ENCODE results near the gene SPTLC3.

The SPTLC3 gene

GRCh38 chr20:13140775-13141174 is 132.0 kb downstream of the SPTLC3 start:
- no peak for TF ChIP-seq CTCF (IDR thresholded peaks at IDR 0.05; ENCODE audit: low read depth, low read length, missing control alignments)
- H3K4me3 ChIP-seq (ENCODE audit: low read depth, low read length), result no peak overlapping the region
- no peak for DNase-seq (ENCODE audit: low read depth)

GRCh38 chr20:13141546-13141945 is 132.8 kb downstream of the SPTLC3 start:
- H3K4me3 ChIP-seq (ENCODE audit: low read depth, low read length), result no peak overlapping the region
- no peak for DNase-seq (ENCODE audit: low read depth)

GRCh38 chr20:13142143-13142542 is 133.4 kb downstream of the SPTLC3 start:
- no peak overlapping the region for H3K4me3 ChIP-seq (ENCODE audit: low read depth, low read length)
- TF ChIP-seq CTCF (IDR thresholded peaks at IDR 0.05; ENCODE audit: low read depth, low read length, missing control alignments), result no peak
- DNase-seq (ENCODE audit: low read depth), result no peak

More at GRCh38 chr20:13141546-13141945, 132.8 kb downstream of the SPTLC3 start:
- TF ChIP-seq CTCF (IDR thresholded peaks at IDR 0.05; ENCODE audit: low read depth, low read length, missing control alignments), result no peak

GRCh38 chr20:13147071-13147963 is 138.5 kb downstream of the SPTLC3 start:
- no peak for TF ChIP-seq CTCF (IDR thresholded peaks at IDR 0.05; ENCODE audit: low read depth, low read length, missing control alignments)
- H3K4me3 ChIP-seq (ENCODE audit: low read depth, low read length), result no peak overlapping the region
- DNase-seq (ENCODE audit: low read depth), result no peak

GRCh38 chr20:13147971-13148370 is 139.2 kb downstream of the SPTLC3 start:
- H3K4me3 ChIP-seq (ENCODE audit: low read depth, low read length), result no peak overlapping the region
- TF ChIP-seq CTCF (IDR thresholded peaks at IDR 0.05; ENCODE audit: low read depth, low read length, missing control alignments), result no peak
- DNase-seq (ENCODE audit: low read depth), result no peak

GRCh38 chr20:13148402-13148801 is 139.6 kb downstream of the SPTLC3 start:
- DNase-seq (ENCODE audit: low read depth), result no peak
- H3K4me3 ChIP-seq (ENCODE audit: low read depth, low read length), result no peak overlapping the region
- TF ChIP-seq CTCF (IDR thresholded peaks at IDR 0.05; ENCODE audit: low read depth, low read length, missing control alignments), result no peak

- no peak overlapping the region for H3K4me3 ChIP-seq (ENCODE audit: low read depth, low read length)
- DNase-seq (ENCODE audit: low read depth), result no peak
- TF ChIP-seq CTCF (IDR thresholded peaks at IDR 0.05; ENCODE audit: low read depth, low read length, missing control alignments), result no peak
Observed at GRCh38 chr20:13148961-13149360, 140.2 kb downstream of the SPTLC3 start.

Data from GM12864 (cell line).